BLaER1 treated with 17β-estradiol and CSF1 and Interleukin-3, amounts not matched to agents 10 nM and 100 nM (cell line): ENCODE data around the gene PMF1.
"Not testable (repeated sequence)": the region's sequence is repeated elsewhere in the genome, so short reads cannot be mapped to it uniquely, and the experiment has no call there.

Experiments used
- H3K27ac ChIP-seq, 11 experiments: shearing (Covaris generic); formaldehyde crosslinking; 2 replicates each; pipeline ENCODE4 v1.8.1; 2022
- H3K27me3 ChIP-seq, 11 experiments: shearing (Covaris generic); formaldehyde crosslinking; 2 replicates each; pipeline ENCODE4 v1.8.1; 2022
- H3K36me3 ChIP-seq, 11 experiments: shearing (Covaris generic); formaldehyde crosslinking; 2 replicates each; pipeline ENCODE4 v1.8.1; 2022
- H3K4me1 ChIP-seq, 10 experiments: shearing (Covaris generic); formaldehyde crosslinking; 2 replicates each; pipeline ENCODE4 v1.8.1; 2022
- H3K4me2 ChIP-seq, 11 experiments: shearing (Covaris generic); formaldehyde crosslinking; 2 replicates each; pipeline ENCODE4 v1.8.1; 2022
- H3K4me3 ChIP-seq, 10 experiments: shearing (Covaris generic); formaldehyde crosslinking; 2 replicates each; pipeline ENCODE4 v1.8.1; 2022
- H3K9ac ChIP-seq, 11 experiments: shearing (Covaris generic); formaldehyde crosslinking; 2 replicates each; pipeline ENCODE4 v1.8.1; 2022
- H3K9me3 ChIP-seq, 11 experiments: shearing (Covaris generic); formaldehyde crosslinking; replicated peaks in 1 of 11; 2 replicates each; pipeline ENCODE4 v1.8.1; 2022
- H4K20me1 ChIP-seq, 11 experiments: shearing (Covaris generic); formaldehyde crosslinking; 2 replicates each; pipeline ENCODE4 v1.8.1; 2022
- Cebpa-rat ChIP-seq, 11 experiments: shearing (Covaris generic); IDR thresholded peaks; 2 replicates each; pipeline ENCODE4 v1.8.1; 2022

Gene PMF1

DNA sequence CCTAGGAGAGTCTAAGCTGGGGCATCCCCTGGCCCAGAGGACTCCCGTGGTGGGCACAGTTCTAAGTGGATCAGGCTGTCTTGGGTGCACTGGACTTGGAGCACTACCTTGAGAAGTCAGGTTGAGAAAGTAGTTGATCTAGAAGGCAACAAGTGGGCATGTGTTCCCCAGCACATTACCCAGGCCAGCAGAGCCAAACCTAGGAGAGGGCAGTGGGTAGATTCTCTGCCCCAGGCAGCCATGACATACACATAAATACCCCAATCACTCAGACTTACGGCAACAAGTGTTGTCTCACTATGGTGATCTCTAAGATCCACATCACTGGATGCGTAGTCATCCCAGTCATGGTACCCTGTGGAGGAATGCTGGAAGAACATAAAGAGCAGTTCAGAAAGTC is 1.6 kb upstream of the PMF1 start:
- H3K4me2 ChIP-seq = no peak overlapping the region
- peaks cover 0 to 17% (median 3%) of the 10 kb centered on the region in 11 experiments; a peak in 6 of 22 replicates for H4K20me1 ChIP-seq
- no peak overlapping the region for H3K27ac ChIP-seq
- H3K9ac ChIP-seq = no peak overlapping the region
- no peaks in the 10 kb centered on the region for H3K9me3 ChIP-seq
- peaks cover 15 to 34% (median 21%) of the 10 kb centered on the region in 10 experiments for H3K4me1 ChIP-seq
- H3K4me3 ChIP-seq = no peak overlapping the region
- no peaks in the 10 kb centered on the region for H3K27me3 ChIP-seq
- TF ChIP-seq Cebpa-rat (IDR thresholded peaks at IDR 0.05) = no peak
- peaks cover 50 to 84% (median 70%) of the 10 kb centered on the region in 11 experiments for H3K36me3 ChIP-seq

- Histone ChIP-seq H4K20me1 (peaks cover 0 to 13% (median 0%) of the 10 kb centered on the region in 11 experiments; a peak in 4 of 22 replicates), H3K27me3 (no peaks in the 10 kb centered on the region), H3K4me3 (peak overlapping the region; percentile 68 to 82 (median 71); a peak in 18 of 20 replicates), H3K4me2 (peak overlapping the region; percentile 65 to 97 (median 90)), H3K36me3 (peaks cover 42 to 80% (median 67%) of the 10 kb centered on the region in 11 experiments), H3K9ac (peak overlapping the region; percentile 87 to 95 (median 93)), H3K9me3 (peaks cover 0 to 4% (median 0%) of the 10 kb centered on the region in 11 experiments; a peak in 3 of 22 replicates), H3K27ac (peak overlapping the region; percentile 89 to 96 (median 94); a peak in 20 of 22 replicates), H3K4me1 (peaks cover 16 to 41% (median 24%) of the 10 kb centered on the region in 10 experiments)
- no peak for TF ChIP-seq Cebpa-rat (IDR thresholded peaks at IDR 0.05)
Measured at GRCh38 chr1:156212130-156212529, 677 bp upstream of the PMF1 start.

- no peaks in the 10 kb centered on the region for H3K27me3 ChIP-seq
- H3K9me3 ChIP-seq = peaks cover 0 to 4% (median 0%) of the 10 kb centered on the region in 11 experiments; a peak in 3 of 22 replicates
- peak overlapping the region; percentile 89 to 96 (median 94) for H3K27ac ChIP-seq
- H4K20me1 ChIP-seq = peaks cover 0 to 24% (median 0%) of the 10 kb centered on the region in 11 experiments; a peak in 4 of 22 replicates
- H3K36me3 ChIP-seq = peaks cover 31 to 68% (median 53%) of the 10 kb centered on the region in 11 experiments
- H3K4me2 ChIP-seq = peak overlapping the region; percentile 84 to 97 (median 93)
- peaks cover 19 to 56% (median 37%) of the 10 kb centered on the region in 10 experiments for H3K4me1 ChIP-seq
- no peak for TF ChIP-seq Cebpa-rat (IDR thresholded peaks at IDR 0.05)
- peak overlapping the region; percentile 87 to 95 (median 93) for H3K9ac ChIP-seq
- H3K4me3 ChIP-seq = peak overlapping the region; percentile 68 to 82 (median 71)
Measured at GRCh38 chr1:156213644-156213966, 798 bp downstream of the PMF1 start.

DNA sequence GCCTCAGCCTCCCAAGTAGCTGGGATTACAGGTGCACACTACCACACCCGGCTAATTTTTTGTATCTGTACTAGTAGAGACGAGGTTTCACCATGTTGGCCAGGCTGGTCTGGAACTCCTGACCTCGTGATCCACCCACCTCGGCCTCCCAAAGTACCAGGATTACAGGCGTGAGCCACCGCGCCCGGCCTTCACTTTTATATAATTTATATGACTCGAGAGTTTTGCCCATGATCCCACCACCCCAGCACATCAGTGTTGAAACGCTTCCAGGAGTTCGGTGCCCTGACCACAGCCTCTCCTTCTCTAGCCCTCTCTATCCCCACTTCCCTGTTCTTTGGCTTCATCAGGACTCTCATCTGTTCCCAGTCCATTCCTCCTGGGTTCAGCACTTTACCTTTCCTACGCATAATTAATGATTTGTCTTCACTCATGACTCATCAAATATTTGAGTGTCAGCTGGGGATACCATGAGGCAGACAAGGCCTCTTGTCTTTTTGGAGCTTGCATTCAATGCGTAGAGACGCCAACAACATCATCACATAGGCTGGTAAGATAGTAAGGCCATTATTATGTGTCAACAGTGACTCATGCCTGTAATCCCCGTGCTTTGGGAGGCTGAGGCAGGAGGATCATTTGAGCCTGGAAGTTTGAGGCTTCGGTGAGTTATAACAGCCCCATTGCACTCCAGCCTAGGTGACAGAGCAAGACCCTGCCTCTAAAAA is 1.4 kb downstream of the PMF1 start:
- Histone ChIP-seq H4K20me1 (peaks cover 0 to 24% (median 0%) of the 10 kb centered on the region in 11 experiments; a peak in 4 of 22 replicates), H3K4me1 (peaks cover 19 to 62% (median 41%) of the 10 kb centered on the region in 10 experiments), H3K27ac (peak overlapping the region; percentile 89 to 96 (median 94); a peak in 21 of 22 replicates), H3K27me3 (no peaks in the 10 kb centered on the region), H3K9me3 (peaks cover 0 to 4% (median 0%) of the 10 kb centered on the region in 11 experiments; a peak in 3 of 22 replicates), H3K9ac (peak overlapping the region; percentile 87 to 95 (median 93); a peak in 21 of 22 replicates), H3K4me3 (peak overlapping the region; percentile 68 to 82 (median 71)), H3K36me3 (peaks cover 25 to 68% (median 48%) of the 10 kb centered on the region in 11 experiments), H3K4me2 (peak overlapping the region; percentile 84 to 97 (median 93))
- no peak for TF ChIP-seq Cebpa-rat (IDR thresholded peaks at IDR 0.05)

GRCh38 chr1:156216361-156217086 is 3.7 kb downstream of the PMF1 start:
- Histone ChIP-seq H3K36me3 (peaks cover 16 to 68% (median 41%) of the 10 kb centered on the region in 11 experiments), H4K20me1 (peaks cover 0 to 33% (median 0%) of the 10 kb centered on the region in 11 experiments; a peak in 3 of 22 replicates), H3K27ac (peak overlapping the region in 4 of 11 experiments; percentile 15 to 53 (median 34); a peak in 6 of 22 replicates), H3K4me1 (peaks cover 19 to 76% (median 49%) of the 10 kb centered on the region in 10 experiments), H3K4me2 (peak overlapping the region in 4 of 11 experiments; percentile 8 to 55 (median 54); a peak in 7 of 22 replicates)
- not testable (repeated sequence) for H3K27me3 ChIP-seq, H3K9me3 ChIP-seq, H3K9ac ChIP-seq, H3K4me3 ChIP-seq

- Histone ChIP-seq H3K36me3 (peaks cover 27 to 75% (median 47%) of the 10 kb centered on the region in 11 experiments), H3K27ac (peak overlapping the region in 10 of 11 experiments; percentile 12 to 83 (median 64); a peak in 20 of 22 replicates), H4K20me1 (peaks cover 0 to 39% (median 0%) of the 10 kb centered on the region in 11 experiments; a peak in 3 of 22 replicates), H3K27me3 (no peaks in the 10 kb centered on the region), H3K9ac (peak overlapping the region; percentile 1 to 70 (median 61); a peak in 15 of 22 replicates), H3K4me1 (peaks cover 13 to 73% (median 45%) of the 10 kb centered on the region in 10 experiments), H3K4me2 (peak overlapping the region in 9 of 11 experiments; percentile 33 to 96 (median 80); a peak in 17 of 22 replicates), H3K9me3 (peaks cover 0 to 4% (median 0%) of the 10 kb centered on the region in 11 experiments; a peak in 3 of 22 replicates), H3K4me3 (peak overlapping the region in 5 of 10 experiments; percentile 4 to 39 (median 27); a peak in 4 of 20 replicates)
- no peak for TF ChIP-seq Cebpa-rat (IDR thresholded peaks at IDR 0.05)
Measured at GRCh38 chr1:156217871-156218270, 5.1 kb downstream of the PMF1 start.

GRCh38 chr1:156220226-156220625 is 7.4 kb downstream of the PMF1 start:
- Histone ChIP-seq H3K9me3 (peaks cover 0 to 4% (median 0%) of the 10 kb centered on the region in 11 experiments; a peak in 3 of 22 replicates), H4K20me1 (peaks cover 0 to 39% (median 0%) of the 10 kb centered on the region in 11 experiments; a peak in 4 of 22 replicates), H3K27me3 (no peaks in the 10 kb centered on the region), H3K36me3 (peaks cover 42 to 79% (median 57%) of the 10 kb centered on the region in 11 experiments), H3K4me3 (no peak overlapping the region), H3K27ac (0 out of 22 replicates have a peak overlapping the region, but pooled peaks of 2 of the 11 experiments have one; percentile 83), H3K4me2 (peak overlapping the region in 2 of 11 experiments; percentile 89 to 96; a peak in 2 of 22 replicates), H3K4me1 (peaks cover 0 to 60% (median 37%) of the 10 kb centered on the region in 10 experiments; a peak in 17 of 20 replicates), H3K9ac (no peak overlapping the region)
- no peak for TF ChIP-seq Cebpa-rat (IDR thresholded peaks at IDR 0.05)

DNA sequence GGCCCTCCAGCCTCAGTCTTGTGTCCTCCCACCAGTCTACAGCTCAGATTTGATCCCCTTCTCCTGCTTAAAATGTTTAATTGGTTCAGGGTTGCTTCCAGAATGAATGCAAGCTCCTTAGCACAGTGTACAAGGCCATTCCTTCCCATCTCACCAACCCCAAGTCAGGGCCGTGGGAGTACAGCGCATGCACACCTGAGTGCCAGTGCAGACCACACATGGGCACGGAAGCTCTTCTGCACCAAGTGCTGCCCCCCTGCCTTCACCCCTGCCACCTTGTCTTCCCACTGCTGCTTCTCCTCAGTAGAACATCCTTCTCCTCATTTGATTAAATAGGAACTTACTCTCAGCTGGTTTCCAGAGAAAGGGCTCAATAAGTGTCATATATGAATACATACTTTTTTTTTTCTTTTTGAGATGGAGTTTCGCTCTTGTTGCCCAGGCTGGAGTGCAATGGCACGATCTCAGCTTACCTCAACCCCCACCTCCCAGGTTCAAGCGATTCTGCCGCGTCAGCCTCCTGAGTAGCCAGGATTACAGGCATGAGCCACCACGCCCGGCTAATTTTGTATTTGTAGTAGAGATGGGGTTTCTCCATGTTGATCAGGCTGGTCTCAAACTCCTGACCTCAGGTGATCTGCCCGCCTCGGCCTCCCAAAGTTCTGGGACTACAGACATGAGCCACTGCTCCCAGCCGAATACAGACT is 9.3 kb downstream of the PMF1 start:
- H3K4me3 ChIP-seq = no peak overlapping the region
- 0 out of 22 replicates have a peak overlapping the region, but pooled peaks of 1 of the 11 experiments have one; percentile 9 for H3K27ac ChIP-seq

More for the DNA sequence above, 9.3 kb downstream of the PMF1 start:
- Histone ChIP-seq H3K4me2 (no peak overlapping the region), H3K9me3 (no peaks in the 10 kb centered on the region), H4K20me1 (peaks cover 0 to 37% (median 0%) of the 10 kb centered on the region in 11 experiments; a peak in 5 of 22 replicates), H3K36me3 (peaks cover 49 to 81% (median 60%) of the 10 kb centered on the region in 11 experiments), H3K4me1 (peaks cover 15 to 58% (median 36%) of the 10 kb centered on the region in 10 experiments), H3K27me3 (no peaks in the 10 kb centered on the region), H3K9ac (peak overlapping the region in 2 of 11 experiments; percentile 13 to 29; a peak in 2 of 22 replicates)
- no peak for TF ChIP-seq Cebpa-rat (IDR thresholded peaks at IDR 0.05)
